Esophagus (tissue), 2 donors: ENCODE measurements around the gene TDRD9. TPM values are rescaled to one million over a fixed set of nuclear protein-coding genes. Genes with fewer than 3 reads are reported as not detected.

ENCODE experiments used
- H3K27ac ChIP-seq, 2 donors: one replicate each; pipeline ENCODE4 v1.5.1; 2013; ENCODE audit warnings: low read depth in 2 of 2, mild to moderate bottlenecking in 2 of 2, inconsistent platforms in 1 of 2, low read length in 1 of 2, moderate library complexity in 1 of 2
- H3K27me3 ChIP-seq, 2 donors: one replicate each; pipeline ENCODE4 v1.6.1; 2013; ENCODE audit warnings: low read length in 2 of 2, control low read depth in 1 of 2, mild to moderate bottlenecking in 1 of 2; ENCODE audit not compliant: insufficient read depth in 2 of 2, control insufficient read depth in 1 of 2
- H3K36me3 ChIP-seq, 2 donors: one replicate each; pipeline ENCODE4 v1.6.1; 2013; ENCODE audit warnings: low read length in 1 of 2; ENCODE audit not compliant: control insufficient read depth in 2 of 2, insufficient read depth in 2 of 2
- H3K4me1 ChIP-seq, 2 donors: one replicate each; pipeline ENCODE4 v1.6.1; 2013; ENCODE audit warnings: low read length in 1 of 2; ENCODE audit not compliant: control insufficient read depth in 2 of 2, insufficient read depth in 2 of 2
- H3K4me3 ChIP-seq, 2 donors: one replicate each; pipeline ENCODE4 v1.5.1; 2013; ENCODE audit warnings: low read length in 2 of 2, mild to moderate bottlenecking in 2 of 2, low read depth in 1 of 2, moderate library complexity in 1 of 2
- H3K9me3 ChIP-seq, 2 donors: one replicate each; pipeline ENCODE4 v1.6.1; 2013; ENCODE audit warnings: mild to moderate bottlenecking in 2 of 2, low read depth in 1 of 2, low read length in 1 of 2, moderate library complexity in 1 of 2; ENCODE audit not compliant: control insufficient read depth in 2 of 2, insufficient read depth in 1 of 2
- WGBS, 2 donors: extraction: QIAGEN DNeasy Blood & Tissue Kit; methylation state at CpG; one replicate each; pipeline ENCODE4 v1.1.7; 2013; 5-methylcytosine and 5-hydroxymethylcytosine counted together
- polyA plus RNA-seq, 2 donors: library from polyadenylated mRNA; stranded (reverse); fragments of 200-250 nt; gene quantifications; one replicate each; pipeline ENCODE4 v1.2.3, GENCODE V29; 2013
- donor health status: healthy with polysubstance abuse.
- donor health status: Bipolar disorder and iron deficiency.

Gene TDRD9
- polyA plus RNA-seq, 2 donors: 0.28 to 0.39 TPM

GRCh38 chr14:104072586-104072985 is 144.3 kb downstream of the TDRD9 start:
- no peaks in the 10 kb centered on the region for H3K4me1 ChIP-seq
- H3K4me3 ChIP-seq: no peak overlapping the region
- H3K27ac ChIP-seq: no peak overlapping the region
- no peaks in the 10 kb centered on the region for H3K36me3 ChIP-seq
- 68 to 77% methylated on average over 3 of the region's 3 CpGs for WGBS, 2 donors
- H3K27me3 ChIP-seq: no peaks in the 10 kb centered on the region
- H3K9me3 ChIP-seq: peaks cover 0 to 5% of the 10 kb centered on the region in 2 donors

GRCh38 chr14:104073764-104074163 is 145.5 kb downstream of the TDRD9 start:
- Histone ChIP-seq H3K27me3 (no peaks in the 10 kb centered on the region), H3K27ac (no peak overlapping the region), H3K4me1 (no peaks in the 10 kb centered on the region), H3K36me3 (no peaks in the 10 kb centered on the region), H3K9me3 (peaks cover 0 to 5% of the 10 kb centered on the region in 2 donors), H3K4me3 (no peak overlapping the region)
- WGBS, 2 donors: 63 to 68% methylated on average over 4 of the region's 4 CpGs

DNA sequence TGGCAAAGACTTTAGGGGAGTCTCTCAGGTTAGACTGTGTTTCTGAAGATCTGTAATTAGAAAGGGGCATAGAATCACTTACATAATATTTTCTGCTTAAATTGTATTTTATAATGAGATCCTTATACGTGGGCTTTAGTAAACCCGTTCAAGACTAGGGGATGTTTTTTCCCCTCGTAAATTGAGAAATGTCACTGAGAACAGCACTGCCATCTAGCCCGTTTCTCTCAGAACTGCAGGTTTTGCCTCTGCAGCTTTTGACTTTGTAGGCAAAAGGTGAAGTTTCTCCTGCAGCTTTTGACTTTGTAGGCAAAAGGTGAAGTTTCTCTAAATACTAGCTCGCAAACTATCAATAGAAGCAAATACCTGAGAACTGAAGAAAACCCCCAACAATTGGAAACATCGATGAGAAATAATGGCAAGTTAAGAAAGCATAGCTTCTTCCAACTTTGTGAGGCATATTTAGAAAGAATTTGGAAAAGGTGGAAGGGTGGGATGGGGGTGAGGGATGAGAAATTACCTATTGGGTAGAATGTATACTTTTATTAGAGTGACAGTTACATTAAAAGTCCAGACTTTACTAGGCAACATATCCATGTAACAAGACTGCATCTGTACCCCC is 147.4 kb downstream of the TDRD9 start:
- WGBS, 2 donors: 36 to 40% methylated on average over 6 of the region's 6 CpGs
- H3K4me3 ChIP-seq: no peak overlapping the region
- no peaks in the 10 kb centered on the region for H3K4me1 ChIP-seq
- H3K27me3 ChIP-seq: peaks cover 0 to 3% of the 10 kb centered on the region in 2 donors
- H3K36me3 ChIP-seq: no peaks in the 10 kb centered on the region
- H3K9me3 ChIP-seq: peaks cover 0 to 5% of the 10 kb centered on the region in 2 donors
- H3K27ac ChIP-seq: no peak overlapping the region

- no peak overlapping the region for H3K27ac ChIP-seq
Observed at GRCh38 chr14:104076743-104077142, 148.5 kb downstream of the TDRD9 start.

DNA sequence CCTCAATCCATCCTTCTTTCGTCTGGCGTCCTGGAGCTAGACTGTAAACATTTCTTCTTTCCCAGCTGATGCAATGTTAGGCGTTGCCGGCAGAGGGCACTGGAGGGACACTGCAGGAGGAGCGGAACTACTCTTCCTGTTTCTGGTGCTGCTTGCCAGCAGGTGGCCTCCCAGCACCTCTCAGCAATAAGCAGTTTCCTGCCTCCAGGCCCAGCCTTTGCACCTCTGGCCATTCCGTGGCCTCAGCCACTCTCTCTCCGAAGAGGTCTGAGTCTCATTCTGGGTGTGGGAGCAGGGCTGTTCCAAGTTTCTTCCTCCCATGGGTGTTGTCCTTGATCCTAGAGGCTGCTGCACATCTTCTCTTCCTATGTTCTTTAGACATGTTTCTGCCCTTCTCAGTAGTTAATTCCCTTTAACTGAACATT is 149.8 kb downstream of the TDRD9 start:
- no peak overlapping the region for H3K27ac ChIP-seq
- no peak overlapping the region for H3K4me3 ChIP-seq
- H3K9me3 ChIP-seq: peaks cover 0 to 5% of the 10 kb centered on the region in 2 donors
- no peaks in the 10 kb centered on the region for H3K36me3 ChIP-seq
- WGBS, 2 donors: 0 to 1% methylated on average over 7 of the region's 7 CpGs
- H3K27me3 ChIP-seq: peaks cover 0 to 3% of the 10 kb centered on the region in 2 donors
- H3K4me1 ChIP-seq: no peaks in the 10 kb centered on the region

More at GRCh38 chr14:104076743-104077142, 148.5 kb downstream of the TDRD9 start:
- peaks cover 0 to 5% of the 10 kb centered on the region in 2 donors for H3K9me3 ChIP-seq
- H3K4me3 ChIP-seq: no peak overlapping the region
- no peaks in the 10 kb centered on the region for H3K4me1 ChIP-seq
- 62 to 63% methylated on average over 5 of the region's 5 CpGs for whole genome bisulfite sequencing, 2 donors
- no peaks in the 10 kb centered on the region for H3K36me3 ChIP-seq
- H3K27me3 ChIP-seq: peaks cover 0 to 3% of the 10 kb centered on the region in 2 donors

GRCh38 chr14:104080376-104081260 is 152.4 kb downstream of the TDRD9 start:
- no peaks in the 10 kb centered on the region for H3K36me3 ChIP-seq
- H3K4me1 ChIP-seq: peaks cover 0 to 1% of the 10 kb centered on the region in 2 donors
- 88 to 90% methylated on average over 23 of the region's 23 CpGs for WGBS, 2 donors
- no peaks in the 10 kb centered on the region for H3K9me3 ChIP-seq
- H3K27ac ChIP-seq: no peak overlapping the region
- H3K27me3 ChIP-seq: peaks cover 0 to 3% of the 10 kb centered on the region in 2 donors
- H3K4me3 ChIP-seq: no peak overlapping the region

GRCh38 chr14:104081261-104081835 is 153.1 kb downstream of the TDRD9 start:
- Histone ChIP-seq H3K4me3 (no peak overlapping the region), H3K27me3 (peaks cover 0 to 3% of the 10 kb centered on the region in 2 donors), H3K36me3 (no peaks in the 10 kb centered on the region), H3K27ac (no peak overlapping the region), H3K9me3 (no peaks in the 10 kb centered on the region), H3K4me1 (peaks cover 0 to 2% of the 10 kb centered on the region in 2 donors)
- WGBS, 2 donors: 69 to 71% methylated on average over 17 of the region's 17 CpGs

DNA sequence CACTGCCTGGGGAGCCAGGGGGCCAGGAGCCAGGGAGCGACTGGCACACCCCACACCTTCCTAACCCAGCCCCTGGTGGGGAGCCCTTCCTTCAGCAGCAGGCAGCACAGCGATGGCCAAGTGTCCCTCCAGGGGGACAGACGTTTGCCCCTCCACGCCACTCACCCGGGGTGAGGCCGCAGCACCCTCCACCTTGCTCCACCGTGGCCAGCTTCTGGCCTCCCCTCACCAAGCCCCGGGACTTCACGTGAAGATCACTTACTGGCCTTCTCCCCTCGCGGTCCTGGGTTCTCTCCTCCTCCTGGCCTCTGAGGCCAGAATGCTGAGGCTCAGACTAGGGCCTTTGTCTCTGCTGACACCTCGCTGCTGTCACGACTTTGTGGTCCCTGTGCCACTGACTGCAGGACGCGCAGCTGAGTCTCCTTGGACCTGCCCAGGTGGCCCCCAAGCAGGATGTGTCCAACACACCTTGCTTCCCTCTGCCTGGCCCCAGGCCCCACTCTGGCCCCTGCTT is 153.8 kb downstream of the TDRD9 start:
- no peak overlapping the region for H3K27ac ChIP-seq
- peaks cover 0 to 2% of the 10 kb centered on the region in 2 donors for H3K4me1 ChIP-seq
- no peaks in the 10 kb centered on the region for H3K36me3 ChIP-seq
- no peak overlapping the region for H3K4me3 ChIP-seq
- no peaks in the 10 kb centered on the region for H3K9me3 ChIP-seq
- 85% methylated on average over 12 to 15 of the region's 15 CpGs for WGBS, 2 donors
- peaks cover 0 to 3% of the 10 kb centered on the region in 2 donors for H3K27me3 ChIP-seq

DNA sequence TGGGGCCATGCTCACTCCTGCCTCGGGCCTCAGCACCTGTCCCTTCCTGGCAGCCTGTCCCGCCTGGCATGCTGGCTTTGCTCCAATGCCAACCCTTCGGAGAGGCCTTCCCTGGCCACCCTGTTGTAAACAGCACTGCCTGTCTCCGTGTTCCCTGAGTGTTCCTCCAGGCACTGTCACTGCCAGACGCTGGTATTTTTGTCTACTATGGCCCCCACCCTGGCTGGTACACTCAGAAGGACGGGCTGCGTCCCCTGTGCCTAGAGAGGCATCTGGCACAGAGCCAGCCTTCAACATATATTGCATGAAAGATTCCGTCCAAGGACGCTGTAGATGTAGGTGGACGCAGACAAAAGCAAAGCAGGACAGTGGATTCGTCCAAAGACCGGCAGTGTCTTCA is 154.6 kb downstream of the TDRD9 start:
- H3K4me1 ChIP-seq: peaks cover 0 to 2% of the 10 kb centered on the region in 2 donors
- 52 to 54% methylated on average over 12 of the region's 12 CpGs for WGBS, 2 donors
- no peak overlapping the region for H3K27ac ChIP-seq
- no peaks in the 10 kb centered on the region for H3K36me3 ChIP-seq
- H3K27me3 ChIP-seq: peaks cover 0 to 3% of the 10 kb centered on the region in 2 donors
- no peaks in the 10 kb centered on the region for H3K9me3 ChIP-seq
- no peak overlapping the region for H3K4me3 ChIP-seq
